HUES6 (cell line): ENCODE results near the gene TAF1B.

ENCODE experiments used
- H3K27ac ChIP-seq: 2 replicates; pipeline ENCODE4 v1.7.0; 2013; ENCODE audit warnings: low read depth, mild to moderate bottlenecking, low read length, inconsistent platforms
- H3K27me3 ChIP-seq: 2 replicates; pipeline ENCODE4 v1.6.1; 2013; ENCODE audit warnings: low read length; ENCODE audit not compliant: control insufficient read depth, insufficient read depth
- H3K36me3 ChIP-seq: 2 replicates; pipeline ENCODE4 v1.6.1; 2013; ENCODE audit warnings: low read length; ENCODE audit not compliant: control insufficient read depth, insufficient read depth
- H3K4me1 ChIP-seq: 2 replicates; pipeline ENCODE4 v1.6.1; 2013; ENCODE audit warnings: low read length; ENCODE audit not compliant: control insufficient read depth, insufficient read depth
- H3K4me3 ChIP-seq: 2 replicates; pipeline ENCODE4 v1.5.1; 2013; ENCODE audit warnings: low read depth, low read length
- H3K9ac ChIP-seq: one replicate; pipeline ENCODE4 v1.6.1; 2013; ENCODE audit warnings: mild to moderate bottlenecking, low read length
- H3K9me3 ChIP-seq: 2 replicates; pipeline ENCODE4 v1.6.1; 2013; ENCODE audit warnings: low read depth, low read length; ENCODE audit not compliant: control insufficient read depth, insufficient read depth

Gene TAF1B

GRCh38 chr2:9971105-9971818 is 128.0 kb downstream of the TAF1B start:
- Histone ChIP-seq H3K27me3 (no peaks in the 10 kb centered on the region), H3K4me1 (0 out of 2 replicates have a peak, but pooled peaks cover 7% of the 10 kb centered on the region), H3K9ac (no peak overlapping the region), H3K9me3 (no peaks in the 10 kb centered on the region), H3K27ac (no peak overlapping the region), H3K4me3 (no peak overlapping the region), H3K36me3 (no peaks in the 10 kb centered on the region)

GRCh38 chr2:9971890-9972289 is 128.6 kb downstream of the TAF1B start:
- H3K27ac ChIP-seq, result no peak overlapping the region

GRCh38 chr2:9972621-9973479 is 129.6 kb downstream of the TAF1B start:
- no peaks in the 10 kb centered on the region for H3K9me3 ChIP-seq
- no peak overlapping the region for H3K9ac ChIP-seq
- no peak overlapping the region for H3K27ac ChIP-seq
- H3K4me3 ChIP-seq, result no peak overlapping the region
- H3K36me3 ChIP-seq, result no peaks in the 10 kb centered on the region
- 0 out of 2 replicates have a peak, but pooled peaks cover 7% of the 10 kb centered on the region for H3K4me1 ChIP-seq
- H3K27me3 ChIP-seq, result no peaks in the 10 kb centered on the region

More at GRCh38 chr2:9971890-9972289, 128.6 kb downstream of the TAF1B start:
- Histone ChIP-seq H3K27me3 (no peaks in the 10 kb centered on the region), H3K4me1 (0 out of 2 replicates have a peak, but pooled peaks cover 7% of the 10 kb centered on the region), H3K9me3 (no peaks in the 10 kb centered on the region), H3K4me3 (no peak overlapping the region), H3K9ac (no peak overlapping the region), H3K36me3 (no peaks in the 10 kb centered on the region)

DNA sequence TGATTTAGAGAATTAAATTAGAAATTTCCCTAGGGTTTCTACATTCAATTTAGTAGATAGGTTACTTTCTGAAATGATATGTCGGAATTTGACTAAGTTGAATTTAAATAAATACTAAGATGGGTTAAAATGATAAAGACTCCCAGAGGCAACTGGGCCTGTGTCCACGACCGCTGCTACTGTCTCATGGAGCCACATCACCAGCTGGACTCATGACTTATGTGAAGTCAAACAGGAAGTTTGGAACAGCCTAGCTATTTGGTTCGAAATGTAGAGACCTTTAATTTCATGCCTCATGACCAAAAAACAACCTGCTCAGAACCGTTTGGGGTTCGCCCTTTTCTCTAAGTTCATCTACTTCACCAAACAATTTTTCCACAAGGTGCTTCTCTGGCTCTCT is 130.4 kb downstream of the TAF1B start:
- Histone ChIP-seq H3K4me3 (no peak overlapping the region), H3K36me3 (no peaks in the 10 kb centered on the region), H3K9ac (no peak overlapping the region), H3K9me3 (no peaks in the 10 kb centered on the region), H3K4me1 (0 out of 2 replicates have a peak, but pooled peaks cover 7% of the 10 kb centered on the region), H3K27me3 (no peaks in the 10 kb centered on the region), H3K27ac (no peak overlapping the region)

DNA sequence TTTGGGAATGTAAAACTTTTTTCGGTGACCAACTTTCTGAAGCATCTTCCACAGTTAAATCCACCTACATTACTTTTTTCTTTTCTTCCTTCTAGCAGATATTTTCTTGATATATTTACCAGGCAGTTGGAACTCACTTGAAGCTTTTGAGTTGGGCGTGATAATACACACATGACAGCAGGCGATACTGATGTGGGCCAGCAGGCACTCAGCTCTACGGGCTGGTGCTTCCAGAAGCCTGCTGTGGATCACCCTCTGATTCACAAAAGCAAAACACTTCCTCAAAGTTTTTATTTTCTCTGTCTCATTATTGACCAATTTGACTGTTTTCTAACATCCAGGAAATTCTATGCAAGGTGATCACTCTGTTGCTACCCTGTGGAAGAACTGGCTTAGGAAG is 131.1 kb downstream of the TAF1B start:
- 0 out of 2 replicates have a peak, but pooled peaks cover 7% of the 10 kb centered on the region for H3K4me1 ChIP-seq
- no peaks in the 10 kb centered on the region for H3K36me3 ChIP-seq
- H3K9ac ChIP-seq, result no peak overlapping the region
- no peaks in the 10 kb centered on the region for H3K9me3 ChIP-seq
- no peak overlapping the region for H3K27ac ChIP-seq
- no peak overlapping the region for H3K4me3 ChIP-seq
- H3K27me3 ChIP-seq, result no peaks in the 10 kb centered on the region

GRCh38 chr2:9975328-9975727 is 132.1 kb downstream of the TAF1B start:
- Histone ChIP-seq H3K4me3 (no peak overlapping the region), H3K9ac (no peak overlapping the region), H3K27ac (no peak overlapping the region), H3K9me3 (no peaks in the 10 kb centered on the region), H3K27me3 (no peaks in the 10 kb centered on the region), H3K36me3 (no peaks in the 10 kb centered on the region), H3K4me1 (0 out of 2 replicates have a peak, but pooled peaks cover 7% of the 10 kb centered on the region)

DNA sequence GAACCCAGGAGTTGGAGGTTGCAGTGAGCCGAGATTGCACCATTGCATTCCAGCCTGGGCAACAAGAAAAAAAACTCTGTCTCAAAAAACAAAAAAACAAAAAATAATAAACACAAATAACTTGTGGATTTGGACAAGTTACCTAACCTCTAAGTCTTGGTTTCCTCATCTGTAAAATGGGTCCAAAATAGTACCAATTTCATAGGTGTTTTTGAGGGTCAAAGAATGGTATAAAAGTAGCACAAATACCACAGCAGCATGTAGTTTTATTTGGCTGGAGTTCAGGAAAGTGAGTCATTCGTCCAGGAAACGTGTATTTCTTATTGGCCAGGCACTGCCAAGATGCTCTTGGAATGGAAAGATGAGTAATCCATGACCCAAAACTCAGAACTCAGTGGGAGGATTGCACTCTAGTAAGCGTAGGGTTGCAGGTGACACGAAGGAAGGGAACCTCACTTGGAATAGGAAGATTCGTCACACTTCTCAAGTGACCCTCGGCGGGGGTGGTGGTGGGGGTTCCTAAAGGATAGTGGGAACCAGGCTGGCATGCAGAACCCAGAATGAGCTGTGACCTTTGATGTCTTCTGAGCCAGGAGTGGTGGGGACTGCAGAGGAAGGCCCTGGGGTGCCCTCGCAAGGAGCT is 132.7 kb downstream of the TAF1B start:
- H3K36me3 ChIP-seq, result no peaks in the 10 kb centered on the region
- no peak overlapping the region for H3K9ac ChIP-seq
- 0 out of 2 replicates have a peak, but pooled peaks cover 7% of the 10 kb centered on the region for H3K4me1 ChIP-seq
- H3K27me3 ChIP-seq, result no peaks in the 10 kb centered on the region
- H3K4me3 ChIP-seq, result no peak overlapping the region
- no peaks in the 10 kb centered on the region for H3K9me3 ChIP-seq
- no peak overlapping the region for H3K27ac ChIP-seq

DNA sequence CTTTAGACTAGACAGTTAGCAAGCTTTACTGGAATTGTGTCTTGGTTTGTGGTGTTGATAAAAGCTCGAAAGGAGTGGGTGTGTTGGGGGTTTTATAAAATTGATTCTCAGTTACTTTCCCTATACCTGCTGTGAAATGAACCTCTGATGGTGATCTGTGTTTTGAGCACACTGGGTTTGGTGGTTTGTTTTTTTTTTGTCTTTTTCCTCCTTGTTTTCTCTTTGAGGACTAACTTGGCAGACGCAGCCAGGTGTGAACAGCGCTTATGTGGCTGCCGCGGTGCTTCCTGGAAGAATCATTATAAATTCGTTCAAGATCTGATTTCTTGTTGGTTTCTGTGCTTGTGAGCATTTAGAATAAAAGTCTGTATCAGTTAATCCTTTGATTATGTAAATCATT is 136.7 kb downstream of the TAF1B start:
- Histone ChIP-seq H3K9ac (no peak overlapping the region), H3K9me3 (no peaks in the 10 kb centered on the region), H3K36me3 (no peaks in the 10 kb centered on the region), H3K27ac (no peak overlapping the region), H3K4me3 (no peak overlapping the region), H3K4me1 (no peaks in the 10 kb centered on the region), H3K27me3 (no peaks in the 10 kb centered on the region)

DNA sequence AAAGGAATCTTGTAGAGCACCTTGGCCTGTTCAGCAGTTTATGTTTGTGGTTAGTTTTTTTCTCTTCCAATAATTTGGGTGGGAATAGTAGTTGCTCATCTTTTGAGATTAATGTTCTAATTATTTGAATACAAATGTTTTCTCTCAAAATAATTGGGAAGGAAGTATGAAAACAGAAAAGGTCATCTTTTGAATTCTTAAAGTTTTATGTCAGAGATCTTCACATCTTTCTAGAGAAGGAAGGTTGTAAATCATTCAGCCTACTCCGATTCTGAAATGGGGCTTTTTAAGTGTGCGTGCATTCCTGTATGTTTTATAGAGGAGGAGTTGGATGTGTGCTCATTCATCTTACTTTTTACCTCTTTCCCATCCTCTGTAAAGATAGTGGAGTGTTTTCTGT is 137.2 kb downstream of the TAF1B start:
- no peak overlapping the region for H3K27ac ChIP-seq
- H3K27me3 ChIP-seq, result no peaks in the 10 kb centered on the region
- H3K36me3 ChIP-seq, result no peaks in the 10 kb centered on the region
- no peaks in the 10 kb centered on the region for H3K4me1 ChIP-seq
- no peak overlapping the region for H3K4me3 ChIP-seq
- H3K9me3 ChIP-seq, result no peaks in the 10 kb centered on the region
- no peak overlapping the region for H3K9ac ChIP-seq

- Histone ChIP-seq H3K27ac (no peak overlapping the region), H3K4me1 (no peaks in the 10 kb centered on the region), H3K9me3 (no peaks in the 10 kb centered on the region), H3K27me3 (no peaks in the 10 kb centered on the region), H3K9ac (no peak overlapping the region), H3K36me3 (no peaks in the 10 kb centered on the region), H3K4me3 (no peak overlapping the region)
Observed at GRCh38 chr2:9981655-9982054, 138.4 kb downstream of the TAF1B start.

GRCh38 chr2:9982248-9982647 is 139.0 kb downstream of the TAF1B start:
- no peaks in the 10 kb centered on the region for H3K9me3 ChIP-seq
- no peak overlapping the region for H3K4me3 ChIP-seq
- H3K27ac ChIP-seq, result no peak overlapping the region
- no peaks in the 10 kb centered on the region for H3K4me1 ChIP-seq
- H3K27me3 ChIP-seq, result no peaks in the 10 kb centered on the region
- no peak overlapping the region for H3K9ac ChIP-seq
- no peaks in the 10 kb centered on the region for H3K36me3 ChIP-seq
